Limb (tissue), 2 donors: ENCODE results near the gene CDK13.

Experiments
- DNase-seq, 2 donors: peaks; one replicate each; pipeline ENCODE4 v3.0.0-alpha.2; 2016; ENCODE audit errors: extremely low spot score in 2 of 2

The CDK13 gene

DNA sequence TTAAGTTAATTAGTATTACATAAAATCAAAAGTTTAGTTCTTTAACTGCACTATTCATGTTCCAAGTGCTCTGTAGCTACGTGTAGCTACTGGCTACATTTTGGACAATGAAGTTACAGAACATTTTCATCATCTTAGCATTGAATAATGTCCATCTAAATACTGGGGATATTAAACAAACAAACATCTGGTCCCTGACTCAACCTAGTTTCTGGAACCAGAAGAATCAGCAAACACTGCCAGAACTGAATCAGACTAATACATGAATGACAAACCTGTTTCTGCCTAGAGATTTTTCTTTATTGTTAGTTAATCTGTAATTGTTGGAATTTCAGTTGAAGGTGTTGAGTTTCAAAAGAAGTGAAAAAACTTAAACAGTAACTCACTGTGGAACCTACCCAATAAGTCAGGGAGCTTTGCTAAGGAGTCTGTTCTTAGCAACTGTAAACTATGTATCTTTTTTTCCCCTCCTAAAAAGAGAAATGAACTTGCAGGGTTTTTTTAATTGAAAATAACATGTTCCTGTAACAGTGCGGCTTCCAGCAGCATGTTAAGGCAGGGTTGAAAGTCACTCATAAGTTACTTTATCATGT is 58.3 kb downstream of the CDK13 start:
- DNase-seq: no peak

DNA sequence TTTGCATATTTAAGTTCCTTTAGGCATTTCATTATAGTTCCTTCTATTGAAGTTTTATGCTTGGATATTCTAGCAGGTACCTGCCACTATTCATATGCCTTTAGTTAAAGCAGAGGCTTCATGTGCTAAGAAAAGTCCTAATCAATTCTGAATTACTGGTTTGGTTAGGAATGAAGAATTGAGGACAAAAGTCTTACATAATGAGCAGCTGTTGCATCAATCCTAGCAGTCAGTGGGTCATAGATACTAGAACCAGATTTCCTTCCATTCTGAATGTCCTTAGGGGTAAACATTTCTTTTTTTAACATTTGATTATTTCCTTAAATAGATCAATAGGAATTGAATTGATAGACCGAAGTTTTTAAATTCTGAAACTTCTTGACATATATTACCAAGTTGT is 59.2 kb downstream of the CDK13 start:
- no peak for DNase-seq

DNA sequence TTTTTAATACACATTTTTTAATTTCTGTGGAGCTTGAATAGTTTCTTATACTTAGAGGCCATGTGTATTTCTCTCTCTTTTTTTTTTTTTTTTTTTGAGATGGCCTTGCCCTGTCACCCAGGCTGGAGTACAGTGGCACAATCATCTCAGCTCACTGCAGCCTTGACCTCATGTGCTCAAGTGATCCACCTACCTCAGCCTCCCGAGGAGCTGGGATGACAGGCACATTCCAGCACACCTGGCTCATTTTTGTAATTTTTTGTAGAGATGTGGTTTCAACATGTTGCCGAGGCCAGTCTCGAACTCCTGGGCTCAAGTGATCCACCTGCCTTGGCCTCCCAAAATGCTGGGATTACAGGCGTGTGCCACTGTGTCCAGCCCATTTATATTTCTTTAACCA is 64.3 kb downstream of the CDK13 start:
- DNase-seq: no peak

DNA sequence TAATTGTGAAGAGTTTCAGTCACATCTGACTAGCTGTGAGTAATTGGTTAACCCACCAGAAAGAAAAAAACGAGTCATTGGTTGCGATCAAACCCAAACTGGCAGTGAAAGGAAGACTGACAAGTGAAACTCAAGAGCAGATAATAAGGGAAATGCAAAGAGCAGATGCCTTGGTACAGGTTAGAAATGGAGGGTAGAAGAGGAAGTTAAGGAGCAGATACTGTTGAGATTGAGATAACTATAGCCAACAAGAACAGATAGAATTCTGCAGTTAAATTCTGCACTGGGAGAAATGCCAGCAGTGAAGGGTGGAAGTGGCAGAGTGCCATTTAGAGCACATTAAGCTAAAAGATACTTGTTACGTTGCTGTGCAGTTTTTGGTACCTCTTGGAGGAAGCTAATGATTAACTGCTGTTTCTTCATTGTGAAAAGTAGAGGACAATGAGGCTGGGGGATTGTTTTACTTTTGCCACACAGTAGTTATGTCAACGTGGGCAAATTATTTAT is 65.8 kb downstream of the CDK13 start:
- DNase-seq: peak; percentile 28 to 31

DNA sequence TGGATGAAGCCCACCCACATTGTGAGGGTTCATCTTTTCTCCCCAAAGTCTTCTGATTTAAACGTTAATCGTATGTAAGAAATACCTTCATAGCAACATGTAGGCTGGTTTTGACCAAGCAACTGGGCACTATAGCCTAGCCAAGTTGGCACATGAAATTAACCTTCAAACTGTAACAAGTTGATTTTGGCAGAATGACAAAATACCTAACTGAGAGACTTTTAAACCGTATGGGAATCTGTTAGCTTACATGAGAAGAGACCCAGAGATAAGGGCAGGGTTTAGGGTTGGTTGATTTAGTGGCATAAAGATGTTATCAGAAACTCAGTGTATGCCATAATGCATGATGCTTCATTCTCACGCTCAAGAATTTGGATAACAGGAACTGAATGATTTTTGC is 69.5 kb downstream of the CDK13 start:
- DNase-seq: no peak

DNA sequence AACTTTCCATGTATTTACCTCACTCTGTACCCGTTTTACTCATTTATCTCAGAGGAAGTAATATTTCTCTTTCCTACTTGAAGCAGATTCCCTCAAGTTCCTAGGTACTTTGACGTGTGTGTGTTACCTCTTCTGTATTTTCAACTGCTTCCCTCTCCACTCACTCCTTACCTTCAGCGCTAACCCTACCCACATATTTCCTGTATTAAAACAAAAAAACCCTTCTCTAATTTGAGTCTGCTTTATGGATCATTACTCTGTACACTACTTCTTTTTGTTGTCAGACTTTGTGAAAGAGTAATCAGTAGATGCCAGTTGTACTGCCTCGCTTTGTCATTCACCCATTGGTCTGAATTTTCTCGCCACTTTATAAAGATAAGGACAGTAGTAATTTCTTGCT is 74.0 kb downstream of the CDK13 start:
- DNase-seq: no peak

DNA sequence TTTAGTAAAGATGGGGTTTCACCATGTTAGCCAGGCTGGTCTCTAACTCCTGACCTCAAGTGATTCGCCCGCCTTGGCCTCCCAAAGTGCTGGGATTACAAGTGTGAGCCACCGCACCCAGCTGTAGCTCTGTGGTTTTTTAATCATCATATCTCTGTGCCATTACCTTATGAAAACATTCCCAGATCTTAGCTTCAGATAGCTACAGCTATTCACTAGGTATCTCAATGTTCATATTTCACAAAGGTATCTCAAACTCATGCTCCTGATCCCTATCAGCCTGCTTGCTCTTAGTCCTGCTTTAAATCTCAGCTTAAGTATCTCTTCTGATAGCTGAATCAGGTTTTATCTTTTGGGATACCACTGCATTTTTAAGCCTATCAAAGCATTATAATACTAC is 74.8 kb downstream of the CDK13 start:
- DNase-seq: no peak

DNA sequence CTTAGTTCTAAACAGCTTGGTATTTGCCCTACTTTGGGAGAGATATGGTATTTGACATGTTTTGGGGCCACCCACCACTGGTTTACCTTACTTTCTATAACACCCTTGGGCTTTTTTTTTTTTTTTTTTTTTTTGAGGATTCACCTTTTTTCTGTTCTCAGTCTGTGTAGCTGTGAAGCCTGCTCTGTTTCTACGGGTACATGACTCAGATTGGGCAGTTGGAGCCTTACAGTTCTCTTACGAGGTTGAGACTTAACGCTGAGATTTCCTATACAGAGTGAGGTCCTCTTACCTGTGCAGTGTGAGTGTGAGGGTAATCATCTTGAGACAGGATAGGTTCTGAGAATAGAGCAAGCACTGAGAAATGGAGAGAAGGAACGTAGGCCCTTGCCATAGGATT is 77.5 kb downstream of the CDK13 start:
- no peak for DNase-seq

DNA sequence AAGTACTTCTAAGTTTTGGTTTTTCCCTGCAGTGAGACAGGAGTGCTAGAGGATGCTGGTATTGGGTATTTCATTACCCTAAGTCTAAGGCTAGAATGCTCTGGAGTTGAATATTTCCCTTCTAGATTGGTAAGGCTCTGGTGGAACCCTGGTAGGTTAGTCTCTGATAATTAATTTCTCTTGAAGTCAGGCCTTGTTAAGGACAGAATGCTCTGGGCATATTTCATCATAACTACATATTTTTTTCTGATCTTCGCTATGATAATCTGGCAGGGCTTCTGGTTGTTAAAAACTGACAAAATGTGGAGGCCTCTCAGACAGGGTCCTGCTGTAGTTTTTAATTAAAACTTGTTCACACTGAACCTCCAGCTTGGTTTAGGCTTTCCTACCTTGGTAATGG is 83.8 kb downstream of the CDK13 start:
- DNase-seq: no peak

DNA sequence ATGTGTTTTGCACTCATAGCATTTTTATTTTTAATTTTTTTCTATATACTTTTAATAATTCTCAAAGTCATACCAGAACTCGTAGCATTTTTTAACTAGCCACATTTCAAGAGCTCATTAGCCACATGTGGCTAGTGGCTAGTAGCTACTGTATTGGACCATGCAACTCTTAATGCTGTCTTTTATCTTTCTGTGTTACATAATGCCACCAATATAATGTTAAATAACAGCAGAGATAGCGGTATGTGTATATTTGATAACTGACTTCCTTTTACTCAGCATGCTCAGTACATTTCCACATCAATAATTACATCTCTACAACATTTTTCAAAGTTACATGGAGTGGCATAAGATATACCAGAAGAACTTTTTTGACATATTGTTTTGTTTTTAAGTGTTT is 91.4 kb downstream of the CDK13 start:
- no peak for DNase-seq

DNA sequence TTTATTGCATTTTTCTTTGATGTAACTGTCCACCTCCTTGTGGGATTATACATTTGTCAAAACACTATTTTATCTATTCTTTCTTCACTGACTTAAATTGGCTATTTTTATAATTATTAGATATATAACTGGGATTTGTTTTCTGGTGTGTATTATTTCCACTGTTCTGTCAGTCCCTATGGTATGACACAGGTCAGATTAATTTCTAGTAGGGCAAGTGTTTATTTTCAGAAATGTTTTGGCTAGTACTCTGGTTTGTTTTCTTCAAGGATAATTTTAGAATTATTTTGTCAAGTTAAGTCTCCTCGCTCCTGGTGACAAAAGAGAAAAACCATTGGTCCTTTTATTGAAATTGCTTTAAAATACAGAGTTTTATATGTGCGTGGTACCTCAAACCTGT is 93.1 kb downstream of the CDK13 start:
- no peak for DNase-seq

DNA sequence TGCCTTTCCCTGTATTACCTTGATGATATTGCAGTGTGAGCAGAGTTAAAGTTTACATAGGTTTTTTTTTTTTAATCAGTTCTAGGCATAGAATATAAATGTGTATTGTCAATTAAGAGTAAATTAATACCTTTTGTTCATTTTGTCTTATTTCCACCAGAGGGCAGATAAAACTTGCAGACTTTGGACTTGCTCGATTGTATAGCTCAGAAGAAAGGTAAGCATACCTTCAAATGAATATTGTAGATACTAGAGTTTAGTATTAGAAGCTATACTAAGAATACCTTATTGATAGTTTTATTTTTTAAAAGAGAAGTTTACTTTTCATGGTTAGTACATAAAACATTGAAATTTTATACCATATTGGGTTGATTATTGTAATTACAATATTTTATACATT is 97.6 kb downstream of the CDK13 start:
- no peak for DNase-seq

DNA sequence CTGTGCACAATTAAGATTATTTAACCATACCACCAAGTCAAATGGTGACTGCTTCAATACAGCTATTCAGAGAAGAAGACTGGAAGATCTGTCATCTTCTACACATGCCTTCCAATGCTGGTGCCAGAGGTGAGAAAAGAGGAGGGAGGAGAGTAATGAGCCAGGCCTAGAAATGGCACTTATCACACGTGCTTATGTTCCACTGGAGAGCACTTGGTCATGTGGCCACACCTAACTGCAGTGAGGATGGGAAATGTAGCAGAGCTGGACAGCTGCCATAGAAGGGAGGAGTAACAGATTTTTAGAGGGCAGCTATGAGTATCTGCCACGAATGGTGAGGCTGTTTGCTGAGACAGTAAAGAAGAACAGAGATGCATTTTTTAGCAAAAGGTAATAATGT is 107.2 kb downstream of the CDK13 start:
- DNase-seq: no peak

DNA sequence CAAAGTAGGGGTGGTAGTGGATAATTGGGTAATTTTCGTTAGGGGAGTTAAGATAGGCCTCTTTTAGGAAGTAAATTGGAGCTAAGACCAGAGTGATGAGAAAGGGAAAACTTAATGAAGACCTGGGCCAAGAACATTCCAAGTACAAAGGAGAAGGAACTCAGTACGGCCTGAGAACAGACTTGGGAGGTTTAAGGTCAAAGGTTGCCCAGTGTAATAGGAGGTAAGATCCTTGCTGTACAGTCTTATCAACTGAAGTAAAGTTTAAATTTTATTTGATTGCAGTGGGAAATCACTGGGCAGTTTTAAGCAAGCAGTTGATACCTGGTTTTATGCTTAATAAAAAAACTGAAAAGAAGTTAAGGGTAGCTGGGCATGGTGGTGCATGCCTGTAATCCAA is 108.0 kb downstream of the CDK13 start:
- DNase-seq: no peak

DNA sequence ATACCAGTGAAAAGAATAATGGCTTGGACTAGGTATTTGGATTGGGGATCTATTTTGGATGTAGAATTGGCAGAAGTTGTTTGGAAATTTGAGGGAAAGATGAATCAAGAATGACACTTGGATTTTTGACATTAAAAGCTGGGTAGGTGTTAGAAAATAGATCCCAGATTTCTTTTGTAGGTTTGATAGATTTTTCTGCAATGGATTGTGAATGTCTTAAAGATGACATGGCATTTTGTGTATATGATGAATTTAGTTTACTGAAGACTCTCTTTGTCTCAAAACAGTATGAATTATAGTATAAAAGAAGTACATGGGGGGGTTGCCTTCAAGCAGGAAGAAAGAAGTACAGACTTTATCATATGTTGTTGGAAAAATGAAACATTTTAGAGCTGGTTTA is 108.6 kb downstream of the CDK13 start:
- no peak for DNase-seq

DNA sequence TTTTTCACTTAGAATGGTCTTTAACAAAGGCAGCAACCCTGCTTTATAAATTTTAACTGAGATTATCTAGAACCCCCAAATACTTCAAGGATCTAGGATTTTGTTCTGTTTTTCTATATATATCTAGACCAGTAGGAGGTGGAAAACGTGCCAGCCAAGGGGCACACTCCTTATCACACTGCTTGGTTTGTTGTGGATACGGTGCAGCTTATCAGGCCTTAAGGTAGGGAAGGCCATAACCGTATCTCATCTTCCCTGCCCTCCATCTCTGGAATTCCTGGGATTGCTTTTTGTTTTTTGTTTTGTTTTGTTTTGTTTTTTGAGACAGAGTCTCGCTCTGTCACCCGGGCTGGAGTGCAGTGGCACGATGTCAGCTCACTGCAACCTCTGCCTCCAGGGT is 109.0 kb downstream of the CDK13 start:
- DNase-seq: no peak

DNA sequence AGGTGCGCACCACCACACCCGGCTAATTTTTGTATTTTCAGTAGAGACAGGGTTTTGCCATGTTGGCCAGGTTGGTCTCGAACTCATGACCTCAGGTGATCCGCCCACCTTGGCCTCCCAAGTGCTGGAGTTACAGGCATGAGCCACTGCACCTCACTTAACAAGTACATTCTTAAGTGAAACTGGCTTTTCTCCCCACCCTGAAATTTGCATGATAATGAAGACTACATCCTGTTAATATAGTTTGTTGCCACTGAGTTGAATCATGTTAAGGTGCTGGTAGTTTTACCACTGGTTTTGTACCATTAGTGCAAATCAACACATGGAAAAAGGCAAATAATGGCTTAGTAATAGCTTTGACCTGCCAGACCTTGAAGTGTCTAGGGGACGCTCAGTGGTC is 122.2 kb downstream of the CDK13 start:
- DNase-seq: no peak

DNA sequence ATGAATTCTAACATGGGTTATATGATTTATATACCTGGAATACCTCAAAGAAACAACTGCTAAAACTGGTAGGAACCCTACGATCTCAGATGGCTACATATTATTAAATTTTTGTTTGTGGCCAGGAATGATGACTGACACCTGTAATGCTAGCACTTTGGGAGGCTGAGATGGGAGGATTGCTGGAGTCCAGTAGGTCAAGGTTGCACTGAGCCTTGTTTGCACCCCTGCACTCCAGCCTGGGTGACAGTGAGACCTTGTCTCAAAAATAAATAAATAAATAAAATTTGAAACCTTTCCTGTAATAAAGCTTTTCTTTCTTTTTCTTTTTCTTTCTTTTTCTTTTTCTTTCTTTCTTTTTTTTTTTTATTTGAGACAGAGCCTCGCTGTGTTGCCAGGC is 123.2 kb downstream of the CDK13 start:
- no peak for DNase-seq

DNA sequence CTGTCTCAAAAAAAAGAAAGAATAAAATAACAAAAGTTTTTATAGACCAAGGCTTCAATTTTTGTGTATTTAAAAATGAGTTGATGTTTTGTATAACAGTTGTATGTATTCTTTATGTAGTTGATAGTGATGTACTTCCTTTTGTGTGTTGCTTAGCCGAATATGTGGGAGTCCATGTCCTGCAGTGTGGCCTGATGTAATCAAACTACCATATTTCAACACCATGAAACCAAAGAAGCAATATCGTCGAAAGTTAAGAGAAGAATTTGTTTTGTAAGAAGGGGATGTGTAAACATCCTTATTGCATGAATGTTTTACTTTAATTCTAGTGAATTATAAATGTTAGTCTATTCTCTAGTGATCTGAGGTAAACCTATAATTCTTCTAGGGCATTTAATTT is 127.8 kb downstream of the CDK13 start:
- DNase-seq: no peak

DNA sequence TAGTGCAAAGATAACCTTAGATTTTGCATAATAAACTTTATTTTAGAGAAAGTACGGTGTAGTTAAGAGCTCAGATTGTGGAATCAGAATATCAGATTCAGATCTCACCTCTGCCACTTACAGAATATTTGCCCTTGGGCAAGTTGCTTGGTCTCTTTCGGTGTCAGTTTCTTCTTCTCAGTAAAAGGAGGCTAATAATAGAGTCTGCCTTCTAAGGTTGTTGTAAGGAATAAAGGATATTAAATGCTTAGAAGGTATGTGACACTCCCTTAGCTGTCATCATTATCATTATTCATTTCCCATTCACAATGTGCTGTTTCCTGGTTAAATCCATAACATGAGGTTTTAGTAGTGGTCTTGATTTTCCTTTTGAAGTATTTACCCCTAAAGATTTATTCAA is 142.1 kb downstream of the CDK13 start:
- no peak for DNase-seq

DNA sequence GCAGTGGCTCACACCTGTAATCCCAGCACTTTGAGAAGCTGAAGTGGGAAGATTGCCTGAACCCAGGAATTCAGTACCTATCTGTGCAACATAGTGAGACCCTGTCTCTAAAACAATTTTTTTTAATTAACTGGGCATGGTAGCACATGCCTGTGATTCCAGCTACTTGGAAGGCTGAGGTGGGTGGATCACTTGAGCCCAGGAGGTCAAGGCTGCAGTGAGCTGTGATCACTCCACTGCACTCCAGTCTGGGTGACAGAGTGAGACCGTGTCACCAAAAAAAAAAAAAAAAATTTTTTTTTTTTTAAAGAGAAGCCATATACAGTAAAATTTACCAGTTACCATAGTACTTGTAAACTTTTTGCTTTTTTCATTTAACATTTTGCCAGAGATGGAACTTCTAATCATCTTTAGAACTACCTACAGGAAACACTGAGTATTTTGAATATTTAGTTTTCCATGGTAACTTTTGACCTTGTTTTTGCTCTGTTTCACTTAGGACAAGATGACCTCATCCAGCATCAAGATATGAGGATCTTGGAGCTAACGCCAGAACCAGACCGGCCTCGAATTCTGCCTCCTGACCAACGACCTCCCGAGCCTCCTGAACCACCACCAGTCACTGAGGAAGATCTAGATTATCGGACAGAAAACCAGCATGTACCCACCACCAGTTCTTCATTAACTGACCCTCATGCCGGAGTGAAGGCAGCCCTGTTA is 143.7 kb downstream of the CDK13 start:
- DNase-seq: no peak

DNA sequence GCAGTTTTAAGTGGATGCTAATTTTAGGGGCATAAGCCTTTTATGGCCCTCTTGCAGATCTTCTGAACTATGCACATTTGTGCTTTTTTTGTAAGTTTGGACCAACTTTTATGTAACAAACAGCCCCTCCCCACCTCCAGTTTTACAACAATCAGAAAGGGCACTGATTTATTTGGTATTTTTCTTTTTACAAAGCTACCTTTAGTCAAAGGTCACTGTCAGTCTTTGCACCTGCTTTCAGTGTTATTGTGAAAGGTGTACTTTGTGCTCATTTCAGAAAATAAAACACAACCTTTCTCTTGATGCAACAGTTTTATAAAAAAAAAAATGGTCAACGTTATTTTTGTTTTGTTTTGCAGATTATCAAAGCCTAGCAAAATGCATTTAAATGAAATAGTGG is 145.2 kb downstream of the CDK13 start:
- DNase-seq: no peak

DNA sequence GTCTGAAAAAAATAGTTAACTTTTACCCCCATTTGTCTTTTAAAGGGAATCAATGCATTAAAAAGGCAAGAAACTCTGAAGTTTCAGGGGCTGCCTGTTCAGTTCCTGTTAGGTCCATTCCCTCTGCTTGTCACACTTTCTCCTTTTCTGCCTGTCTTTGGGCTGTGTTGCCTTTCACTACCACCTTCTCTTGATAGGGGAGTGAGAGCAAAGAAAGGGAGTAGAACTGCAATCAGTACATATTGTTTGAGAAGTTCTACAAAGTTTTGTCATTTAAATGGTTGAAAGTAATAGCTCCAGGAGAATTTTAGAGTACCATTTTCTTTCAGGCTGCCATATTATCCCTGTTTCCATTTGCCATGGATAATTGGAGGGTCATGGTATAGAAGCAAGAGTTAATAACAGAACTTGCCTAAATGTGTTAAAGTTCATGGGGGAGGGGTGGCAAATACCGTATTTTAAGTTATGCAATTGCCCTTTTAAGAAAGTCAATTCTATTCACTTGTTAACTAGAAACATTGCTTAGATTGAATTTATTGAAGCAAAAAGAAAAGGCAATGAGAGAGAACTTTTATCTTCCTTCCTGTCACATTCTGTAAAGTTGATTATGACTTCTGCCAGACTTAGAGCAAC is 145.8 kb downstream of the CDK13 start:
- no peak for DNase-seq
